ENCODE data around the gene LIPE.
"Not testable (repeated sequence)": the region's sequence is repeated elsewhere in the genome, so short reads cannot be mapped to it uniquely, and the experiment has no call there.

GRCh38 chr19:42461231-42461630, 34.0 kb upstream of the LIPE start:
- TF ChIP-seq CTCF (conservative IDR thresholded peaks at IDR 0.05; ENCODE audit: low read length); EZH2phosphoT487 (IDR thresholded peaks at IDR 0.05; ENCODE audit: borderline replicate concordance): not testable (repeated sequence)
